NCI-H526 (cell line): ENCODE measurements around the gene SCAMP4.
"Not testable (repeated sequence)": the region's sequence is repeated elsewhere in the genome, so short reads cannot be mapped to it uniquely, and the experiment has no call there.

Experiments
- DNase-seq, 2 experiments: peaks; one replicate each; lab custom pipeline; 2025; lab: John Stamatoyannopoulos, UW

The SCAMP4 gene

DNA sequence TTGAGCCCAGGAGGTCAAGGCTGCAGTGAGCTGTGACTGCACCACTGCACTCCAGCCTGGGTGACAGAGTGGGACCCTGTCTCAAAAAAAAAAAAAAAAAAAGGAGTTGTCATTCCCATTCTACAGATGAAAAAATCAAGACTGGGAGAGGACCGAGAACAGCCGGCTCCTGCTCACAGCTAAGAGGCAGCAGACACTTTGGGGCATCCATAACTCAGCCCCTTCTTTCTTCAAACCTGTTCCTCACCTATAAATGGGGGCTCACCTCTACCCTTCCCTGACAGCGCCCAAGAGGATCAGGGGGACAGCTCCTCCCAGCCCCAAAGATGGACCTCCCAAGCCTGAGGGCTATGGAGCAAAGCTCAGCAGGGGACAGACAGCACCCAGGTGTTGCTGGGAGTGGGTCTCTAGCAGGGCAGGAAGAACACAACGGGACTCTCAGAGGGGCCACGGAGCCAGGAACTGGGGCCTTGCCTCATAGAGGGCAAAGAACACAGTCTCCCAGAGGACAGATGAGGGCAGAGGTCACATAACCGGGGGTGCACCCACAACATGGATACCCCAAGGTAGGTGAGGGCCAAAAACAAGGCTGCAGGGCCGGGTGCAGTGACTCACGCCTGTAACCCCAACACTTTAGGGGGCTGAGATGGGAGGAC lies 38.4 kb upstream of the SCAMP4 start:
- DNase-seq: no peak

- DNase-seq: no peak
These were observed 37.9 kb upstream of the SCAMP4 start for GRCh38 chr19:1867349-1867724.

- no peak for DNase-seq
These were observed 36.2 kb upstream of the SCAMP4 start for GRCh38 chr19:1868971-1869370.

- DNase-seq: no peak
These were observed 34.0 kb upstream of the SCAMP4 start for GRCh38 chr19:1871140-1871597.

DNA sequence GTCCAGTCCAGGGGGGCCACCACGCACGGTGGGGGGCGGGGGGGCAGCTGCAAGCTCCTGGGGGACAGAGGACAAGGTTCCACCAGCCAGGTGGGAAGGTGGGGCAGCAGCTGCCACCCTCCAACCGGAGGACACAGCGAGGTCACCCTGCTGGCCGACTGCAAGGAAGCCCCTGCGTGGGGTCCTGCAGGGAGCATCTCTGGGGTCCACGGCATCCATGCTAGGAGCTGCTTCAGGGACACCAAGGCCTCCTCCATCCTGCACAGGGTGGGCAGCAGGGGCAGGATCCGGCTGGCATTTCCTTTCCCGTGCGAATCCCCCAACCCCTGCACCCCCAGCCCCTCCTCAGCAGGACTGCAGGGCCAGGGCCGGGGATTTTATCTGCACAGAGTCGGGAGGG lies 33.6 kb upstream of the SCAMP4 start:
- no peak for DNase-seq

- no peak for DNase-seq
These were observed 32.2 kb upstream of the SCAMP4 start for GRCh38 chr19:1872807-1873523.

GRCh38 chr19:1873524-1874473 lies 31.4 kb upstream of the SCAMP4 start:
- peak in 1 of 2 experiments; percentile 47 for DNase-seq

DNA sequence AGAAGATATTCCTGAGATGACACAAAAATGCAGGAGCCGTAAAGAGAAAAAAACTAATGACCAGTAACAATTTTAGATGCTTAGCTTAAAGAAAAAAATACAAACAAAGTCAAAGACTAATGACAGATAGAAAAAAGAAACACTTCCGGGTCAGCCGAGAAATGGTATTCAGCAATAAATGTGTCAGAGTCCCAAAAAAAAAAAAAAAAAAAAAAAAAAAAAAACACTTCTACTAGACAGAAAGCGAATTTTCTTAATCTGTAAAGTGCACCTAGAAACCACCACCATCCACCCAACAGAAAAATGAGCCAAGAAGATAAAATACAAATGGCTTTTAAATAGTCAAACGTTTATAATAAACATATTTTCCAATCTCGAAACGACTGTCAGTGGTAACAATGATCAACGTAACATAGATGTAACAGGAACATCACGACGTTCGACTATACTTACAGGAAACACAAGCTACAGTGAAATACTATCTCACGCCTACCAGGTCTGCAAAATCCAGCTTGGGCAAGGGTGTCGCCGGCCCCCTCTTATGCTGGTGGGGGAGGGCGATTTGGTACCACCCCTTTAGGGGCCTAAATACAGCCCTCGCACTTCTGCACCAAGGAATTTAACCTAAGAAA lies 30.5 kb upstream of the SCAMP4 start:
- DNase-seq: no peak

DNA sequence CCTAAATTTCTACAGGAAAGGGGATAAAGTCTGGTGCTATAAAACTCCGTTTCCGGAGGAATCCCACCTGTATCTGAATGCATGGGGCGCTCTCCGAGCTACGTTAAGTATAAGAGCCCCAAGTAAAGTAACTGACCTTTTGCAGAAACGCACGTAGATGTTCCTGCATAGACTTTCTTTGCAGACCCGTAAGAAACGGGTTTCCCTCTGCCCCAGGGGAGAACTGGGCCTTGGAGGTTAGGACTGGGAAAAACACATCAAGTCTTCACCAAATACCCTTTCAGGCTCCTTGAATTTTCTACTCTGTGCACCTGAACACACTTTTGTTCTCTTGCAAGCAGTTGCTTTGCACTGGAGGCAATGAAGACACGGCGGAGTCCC lies 29.9 kb upstream of the SCAMP4 start:
- DNase-seq: not testable (repeated sequence)

GRCh38 chr19:1875646-1876495 lies 29.3 kb upstream of the SCAMP4 start:
- peak; percentile 72 to 93 for DNase-seq

DNA sequence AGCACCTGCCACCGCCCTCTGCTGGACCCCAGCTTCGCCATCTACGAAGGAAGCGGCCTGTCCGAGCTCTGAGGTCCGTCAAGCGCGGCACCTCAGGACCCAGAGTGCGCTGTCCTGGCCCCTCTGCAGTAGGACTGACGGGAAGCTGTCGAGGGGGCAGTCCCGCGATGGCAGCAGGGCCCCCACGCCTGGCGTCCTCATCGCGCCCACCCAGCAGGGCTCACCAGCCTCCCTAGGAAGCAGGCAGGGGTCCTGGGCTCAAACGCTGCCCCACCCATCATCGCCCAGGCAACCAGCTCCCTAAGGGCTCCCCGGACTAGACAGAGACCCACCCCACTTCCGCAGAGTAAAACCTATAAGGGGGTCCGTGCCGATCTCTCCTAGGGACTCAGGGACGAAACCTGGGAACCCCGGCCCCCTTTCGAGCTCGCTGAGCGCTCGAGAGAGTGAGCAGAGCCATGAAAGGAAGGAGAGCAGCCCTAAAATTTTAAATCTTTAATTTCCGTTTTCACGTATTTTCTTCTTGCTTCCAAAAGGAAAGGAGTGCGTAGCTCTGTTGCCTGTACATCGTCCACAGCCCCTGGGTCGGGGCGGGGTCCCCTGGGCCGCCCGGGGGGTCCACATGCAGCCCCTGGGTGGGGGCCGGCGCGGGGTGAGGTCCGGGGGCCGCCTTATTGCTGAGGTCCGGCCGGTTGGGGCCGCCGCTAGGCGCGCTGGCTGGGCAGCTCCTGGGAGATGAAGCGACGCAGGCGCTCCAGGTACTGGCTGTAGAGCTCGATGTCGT lies 28.5 kb upstream of the SCAMP4 start:
- DNase-seq: not testable (repeated sequence)

- not testable (repeated sequence) for DNase-seq
These were observed 27.9 kb upstream of the SCAMP4 start for GRCh38 chr19:1877280-1877660.

DNA sequence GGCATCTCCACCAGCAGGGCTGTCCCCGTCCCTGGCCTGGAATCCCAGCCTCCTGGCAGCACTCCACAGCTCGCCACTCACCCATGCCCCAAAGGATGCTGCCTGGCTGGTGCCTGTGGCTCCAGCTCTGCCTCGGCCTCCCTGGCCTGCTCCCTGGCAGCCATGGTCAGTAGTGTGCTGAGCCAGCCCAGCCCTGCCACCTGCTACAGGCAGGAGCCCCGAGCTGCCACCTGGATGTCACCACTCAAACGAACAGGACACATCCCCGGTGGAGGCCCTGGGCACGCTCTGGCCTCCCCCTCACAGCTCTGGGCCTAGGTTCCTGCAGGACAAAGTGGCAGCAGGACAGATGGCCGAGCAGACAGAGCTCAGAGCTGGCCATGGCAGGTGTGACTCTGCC lies 26.6 kb upstream of the SCAMP4 start:
- not testable (repeated sequence) for DNase-seq

DNA sequence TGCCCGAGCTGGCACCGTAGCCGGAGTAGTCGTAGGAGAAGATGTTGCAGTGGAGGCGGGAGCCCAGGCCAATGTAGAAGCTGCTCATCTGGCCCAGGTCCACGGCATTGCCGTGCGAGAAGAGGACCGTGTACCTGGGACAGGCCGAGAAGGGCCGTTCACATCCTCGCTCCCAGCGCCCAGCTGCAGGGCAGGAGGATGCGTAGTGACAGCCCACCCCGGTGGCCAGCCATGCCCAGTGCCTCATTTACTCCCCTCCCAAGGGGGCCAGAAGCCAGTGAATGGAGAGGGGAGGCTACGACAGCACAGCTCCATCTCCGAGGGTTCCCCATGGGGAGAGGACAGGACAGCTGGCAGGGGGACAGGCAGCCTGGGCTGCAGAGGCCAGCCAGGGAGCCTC lies 25.2 kb upstream of the SCAMP4 start:
- DNase-seq: not testable (repeated sequence)

GRCh38 chr19:1880611-1881392 lies 24.4 kb upstream of the SCAMP4 start:
- DNase-seq: no peak

- DNase-seq: not testable (repeated sequence)
These were observed 23.7 kb upstream of the SCAMP4 start for GRCh38 chr19:1881393-1882088.

- DNase-seq: no peak
These were observed 23.0 kb upstream of the SCAMP4 start for GRCh38 chr19:1882089-1882785.
